Loucy (cell line): ENCODE results near the gene PYGM.
A peak's percentile ranks its signal among the peaks of the same experiment; 100 is the strongest.

ENCODE experiments used
- H2AFZ ChIP-seq: fragments of 200-600 bp; sonication (generic); 2 replicates; pipeline ENCODE4 v1.6.0; 2016; ENCODE audit warnings: antibody characterized with exemption, mild to moderate bottlenecking, low read length, moderate library complexity
- H3F3A ChIP-seq: fragments of 200-600 bp; 2 replicates; pipeline ENCODE4 v1.6.0; 2016; ENCODE audit warnings: antibody characterized with exemption, low read depth, mild to moderate bottlenecking
- H3K27me3 ChIP-seq: fragments of 200-600 bp; sonication (generic); 2 replicates; pipeline ENCODE4 v1.6.1; 2014; ENCODE audit warnings: low read length, mild to moderate bottlenecking; ENCODE audit not compliant: insufficient read depth, poor library complexity, severe bottlenecking
- H3K36me3 ChIP-seq: fragments of 200-600 bp; sonication (generic); 2 replicates; pipeline ENCODE4 v1.6.1; 2016; ENCODE audit warnings: low read length; ENCODE audit not compliant: insufficient read depth
- H3K4me1 ChIP-seq: fragments of 200-600 bp; sonication (generic); 2 replicates; pipeline ENCODE4 v1.5.1; 2014; ENCODE audit warnings: low read length, mild to moderate bottlenecking; ENCODE audit not compliant: insufficient read depth, poor library complexity, severe bottlenecking
- H3K4me2 ChIP-seq: fragments of 200-600 bp; sonication (generic); 2 replicates; pipeline ENCODE4 v1.6.0; 2014; ENCODE audit warnings: antibody characterized with exemption, low read length, low read depth, mild to moderate bottlenecking; ENCODE audit not compliant: poor library complexity, severe bottlenecking
- H3K4me3 ChIP-seq: fragments of 200-600 bp; sonication (generic); 2 replicates; pipeline ENCODE4 v1.5.1; 2014; ENCODE audit warnings: low read length, mild to moderate bottlenecking, mixed read lengths; ENCODE audit not compliant: poor library complexity, severe bottlenecking
- H3K79me2 ChIP-seq: fragments of 200-600 bp; sonication (generic); 2 replicates; pipeline ENCODE4 v1.6.1; 2014; ENCODE audit warnings: low read length; ENCODE audit not compliant: insufficient read depth
- H3K9ac ChIP-seq: fragments of 200-600 bp; sonication (generic); 2 replicates; pipeline ENCODE4 v1.6.0; 2014; ENCODE audit warnings: mild to moderate bottlenecking, low read depth, low read length, moderate library complexity; ENCODE audit not compliant: poor library complexity, severe bottlenecking
- H3K9me2 ChIP-seq: fragments of 200-600 bp; sonication (generic); replicated peaks from 2 replicates; pipeline ENCODE4 v1.6.1; 2016; ENCODE audit warnings: low read depth, low read length, mixed read lengths
- H3K9me3 ChIP-seq: fragments of 200-600 bp; sonication (generic); 2 replicates; pipeline ENCODE4 v1.6.1; 2014; ENCODE audit warnings: mild to moderate bottlenecking, antibody characterized with exemption, low read length, low read depth; ENCODE audit not compliant: insufficient read depth
- H4K20me1 ChIP-seq: fragments of 200-600 bp; sonication (generic); 2 replicates; pipeline ENCODE4 v1.6.0; 2014; ENCODE audit warnings: antibody characterized with exemption, low read length, mild to moderate bottlenecking; ENCODE audit not compliant: insufficient read depth, poor library complexity, severe bottlenecking
- EZH2phosphoT487 ChIP-seq: fragments of 200-600 bp; IDR thresholded peaks from 2 replicates; pipeline ENCODE4 v1.6.1; 2018; ENCODE audit warnings: antibody characterized with exemption, mild to moderate bottlenecking, moderate library complexity, borderline replicate concordance
- TF ChIP-seq, protein P1 (sequence below): fragments of 200-600 bp; sonication (generic); conservative IDR thresholded peaks from 2 replicates; pipeline ENCODE4 v1.5.1; 2014; ENCODE audit warnings: mild to moderate bottlenecking, antibody characterized with exemption, low read length

PYGM gene

GRCh38 chr11:64778223-64778472 lies 18.4 kb upstream of the PYGM start:
- H3K4me1 ChIP-seq: peaks cover 52% of the 10 kb centered on the region
- peaks cover 56% of the 10 kb centered on the region for H3K79me2 ChIP-seq
- H3F3A ChIP-seq: peaks cover 9% of the 10 kb centered on the region; the same call in 1 of the 2 replicates
- H4K20me1 ChIP-seq: peaks cover 44% of the 10 kb centered on the region
- H3K36me3 ChIP-seq: peaks cover 41% of the 10 kb centered on the region
- H3K4me2 ChIP-seq: no peak overlapping the region
- no peak for TF ChIP-seq EZH2phosphoT487
- TF ChIP-seq, protein P1, sequence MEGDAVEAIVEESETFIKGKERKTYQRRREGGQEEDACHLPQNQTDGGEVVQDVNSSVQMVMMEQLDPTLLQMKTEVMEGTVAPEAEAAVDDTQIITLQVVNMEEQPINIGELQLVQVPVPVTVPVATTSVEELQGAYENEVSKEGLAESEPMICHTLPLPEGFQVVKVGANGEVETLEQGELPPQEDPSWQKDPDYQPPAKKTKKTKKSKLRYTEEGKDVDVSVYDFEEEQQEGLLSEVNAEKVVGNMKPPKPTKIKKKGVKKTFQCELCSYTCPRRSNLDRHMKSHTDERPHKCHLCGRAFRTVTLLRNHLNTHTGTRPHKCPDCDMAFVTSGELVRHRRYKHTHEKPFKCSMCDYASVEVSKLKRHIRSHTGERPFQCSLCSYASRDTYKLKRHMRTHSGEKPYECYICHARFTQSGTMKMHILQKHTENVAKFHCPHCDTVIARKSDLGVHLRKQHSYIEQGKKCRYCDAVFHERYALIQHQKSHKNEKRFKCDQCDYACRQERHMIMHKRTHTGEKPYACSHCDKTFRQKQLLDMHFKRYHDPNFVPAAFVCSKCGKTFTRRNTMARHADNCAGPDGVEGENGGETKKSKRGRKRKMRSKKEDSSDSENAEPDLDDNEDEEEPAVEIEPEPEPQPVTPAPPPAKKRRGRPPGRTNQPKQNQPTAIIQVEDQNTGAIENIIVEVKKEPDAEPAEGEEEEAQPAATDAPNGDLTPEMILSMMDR: no peak
- H2AFZ ChIP-seq: no peak overlapping the region
- peak overlapping the region; percentile 82 for H3K4me3 ChIP-seq
- no peaks in the 10 kb centered on the region for H3K9me3 ChIP-seq
- peak overlapping the region; percentile 93 for H3K9ac ChIP-seq
- H3K27me3 ChIP-seq: no peaks in the 10 kb centered on the region
- H3K9me2 ChIP-seq: no peaks in the 10 kb centered on the region

DNA sequence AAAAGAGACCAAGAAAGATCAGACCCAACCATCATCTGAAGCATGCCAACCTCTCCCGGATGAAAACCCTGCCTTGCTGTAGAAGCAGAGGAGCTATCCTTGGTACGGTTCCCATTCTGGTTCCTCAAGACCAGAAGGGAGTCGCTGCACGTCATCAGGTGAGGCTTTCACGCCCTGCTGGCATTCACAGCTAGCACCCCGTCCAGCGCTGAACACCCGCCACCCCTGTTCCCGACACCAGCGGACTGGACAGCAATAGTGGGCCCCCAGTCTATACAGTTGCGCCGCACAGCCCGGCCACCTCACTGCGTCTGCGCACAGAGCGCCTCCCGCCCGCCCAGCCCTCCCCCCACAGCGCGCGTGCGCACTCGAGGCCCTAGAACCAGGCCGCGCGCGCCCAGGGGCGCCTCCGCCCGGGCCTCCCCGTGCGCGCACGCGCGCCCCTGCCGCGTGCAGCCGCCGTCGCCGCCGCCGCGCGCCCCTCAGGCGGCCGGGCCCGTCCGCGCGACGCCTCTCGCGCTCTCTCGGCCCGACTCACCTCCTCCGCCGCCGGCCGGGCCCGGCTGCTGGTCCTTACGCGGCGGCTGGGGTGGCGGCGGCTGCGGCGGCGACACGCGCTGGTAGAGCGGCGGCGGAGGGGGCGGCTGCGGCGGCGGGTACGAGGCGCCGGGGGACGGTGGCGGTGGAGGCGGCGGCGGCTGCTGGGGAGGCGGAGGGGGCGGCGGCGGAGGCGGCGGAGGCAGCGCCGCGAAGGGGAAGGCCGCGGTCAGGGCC lies 17.9 kb upstream of the PYGM start:
- peaks cover 57% of the 10 kb centered on the region for H3K4me1 ChIP-seq
- no peaks in the 10 kb centered on the region for H3K9me3 ChIP-seq
- H3K79me2 ChIP-seq: peaks cover 61% of the 10 kb centered on the region
- TF ChIP-seq EZH2phosphoT487: no peak
- H3K4me2 ChIP-seq: peak overlapping the region; percentile 92
- H3F3A ChIP-seq: peaks cover 14% of the 10 kb centered on the region; the same call in 1 of the 2 replicates
- peaks cover 46% of the 10 kb centered on the region for H3K36me3 ChIP-seq
- H3K9ac ChIP-seq: peak overlapping the region; percentile 93
- peaks cover 49% of the 10 kb centered on the region for H4K20me1 ChIP-seq
- no peak overlapping the region for H2AFZ ChIP-seq
- no peaks in the 10 kb centered on the region for H3K27me3 ChIP-seq
- H3K4me3 ChIP-seq: peak overlapping the region; percentile 91
- no peaks in the 10 kb centered on the region for H3K9me2 ChIP-seq

- Histone ChIP-seq H3K79me2 (peaks cover 68% of the 10 kb centered on the region), H3K9me2 (no peaks in the 10 kb centered on the region), H3F3A (peaks cover 19% of the 10 kb centered on the region; the same call in 1 of the 2 replicates), H3K27me3 (no peaks in the 10 kb centered on the region), H3K4me3 (peak overlapping the region; percentile 91), H3K36me3 (peaks cover 54% of the 10 kb centered on the region), H3K9ac (peak overlapping the region; percentile 80), H4K20me1 (peaks cover 56% of the 10 kb centered on the region), H3K4me1 (peaks cover 64% of the 10 kb centered on the region), H2AFZ (no peak overlapping the region), H3K9me3 (no peaks in the 10 kb centered on the region), H3K4me2 (peak overlapping the region; percentile 92)
- no peak for TF ChIP-seq EZH2phosphoT487
- TF ChIP-seq, protein P1: no peak
Observed at GRCh38 chr11:64776875-64777274, 17.1 kb upstream of the PYGM start.

GRCh38 chr11:64776425-64776824 lies 16.7 kb upstream of the PYGM start:
- H3K4me2 ChIP-seq: peak overlapping the region; percentile 92
- H3K4me1 ChIP-seq: peaks cover 69% of the 10 kb centered on the region
- H4K20me1 ChIP-seq: peaks cover 61% of the 10 kb centered on the region
- no peaks in the 10 kb centered on the region for H3K27me3 ChIP-seq
- H3F3A ChIP-seq: peaks cover 21% of the 10 kb centered on the region; the same call in 1 of the 2 replicates
- no peak for TF ChIP-seq EZH2phosphoT487
- TF ChIP-seq, protein P1: no peak
- H2AFZ ChIP-seq: no peak overlapping the region
- no peaks in the 10 kb centered on the region for H3K9me3 ChIP-seq
- H3K4me3 ChIP-seq: peak overlapping the region; percentile 91
- H3K79me2 ChIP-seq: peaks cover 73% of the 10 kb centered on the region
- H3K9ac ChIP-seq: peak overlapping the region; percentile 80
- peaks cover 58% of the 10 kb centered on the region for H3K36me3 ChIP-seq
- no peaks in the 10 kb centered on the region for H3K9me2 ChIP-seq
